Liver (tissue), 3 donors: ENCODE results near the gene IQCH.

ENCODE experiments used
- ATF3 ChIP-seq: IDR thresholded peaks from 2 replicates; pipeline ENCODE4 v1.6.1; 2016; ENCODE audit warnings: antibody characterized with exemption
- CTCF ChIP-seq: fragments of 150-350 bp; IDR thresholded peaks from 2 replicates; pipeline ENCODE4 v1.5.1; 2017; ENCODE audit warnings: improper control_type of control experiment, low read depth, low read length; ENCODE audit not compliant: missing input control
- EGR1 ChIP-seq, 2 donors: IDR thresholded peaks; 2 replicates each; pipeline ENCODE4 v1.6.1; 2016 to 2018; ENCODE audit warnings: antibody characterized with exemption in 2 of 2, low read depth in 2 of 2
- FOXA2 ChIP-seq: IDR thresholded peaks from 2 replicates; pipeline ENCODE4 v1.6.1; 2016; ENCODE audit warnings: antibody characterized with exemption
- GABPA ChIP-seq, 2 donors: IDR thresholded peaks in 1 of 2; conservative IDR thresholded peaks in 1 of 2; 2 replicates each; pipeline ENCODE4 v1.6.1; 2016; ENCODE audit warnings: antibody characterized with exemption in 2 of 2, mild to moderate bottlenecking in 1 of 2, moderate library complexity in 1 of 2
- NR2F2 ChIP-seq: IDR thresholded peaks from 2 replicates; pipeline ENCODE4 v1.6.1; 2016; ENCODE audit warnings: antibody characterized with exemption
- RAD21 ChIP-seq, 2 donors: IDR thresholded peaks; 2 replicates each; pipeline ENCODE4 v1.6.1; 2016; ENCODE audit warnings: antibody characterized with exemption in 2 of 2, mild to moderate bottlenecking in 2 of 2
- REST ChIP-seq: IDR thresholded peaks from 2 replicates; pipeline ENCODE4 v1.6.1; 2016; ENCODE audit warnings: antibody characterized with exemption, mild to moderate bottlenecking
- TAF1 ChIP-seq: conservative IDR thresholded peaks from 2 replicates; pipeline ENCODE4 v1.6.1; 2016; ENCODE audit warnings: antibody characterized with exemption, mild to moderate bottlenecking
- YY1 ChIP-seq: IDR thresholded peaks from 2 replicates; pipeline ENCODE4 v1.6.1; 2016; ENCODE audit warnings: antibody characterized with exemption, mild to moderate bottlenecking
- donor health status: healthy.
- donor health status: healthy.

- TF ChIP-seq CTCF (no peak), REST (peak; percentile 78), YY1 (peak; percentile 55), NR2F2 (no peak), TAF1 (no peak), GABPA (IDR thresholded peaks at IDR 0.05 in 1 of 2, conservative IDR thresholded peaks at IDR 0.05 in 1 of 2) (no peak), RAD21 (IDR thresholded peaks at IDR 0.05) (peak in 1 of 2 donors; percentile 15), ATF3 (no peak), EGR1 (IDR thresholded peaks at IDR 0.05; ENCODE audit: low read depth in 2 of 2) (no peak), FOXA2 (no peak)
These were observed 265.9 kb downstream of the IQCH start for GRCh38 chr15:67520321-67521028.
